ENCODE data around the gene SAV1.

Gene SAV1

DNA sequence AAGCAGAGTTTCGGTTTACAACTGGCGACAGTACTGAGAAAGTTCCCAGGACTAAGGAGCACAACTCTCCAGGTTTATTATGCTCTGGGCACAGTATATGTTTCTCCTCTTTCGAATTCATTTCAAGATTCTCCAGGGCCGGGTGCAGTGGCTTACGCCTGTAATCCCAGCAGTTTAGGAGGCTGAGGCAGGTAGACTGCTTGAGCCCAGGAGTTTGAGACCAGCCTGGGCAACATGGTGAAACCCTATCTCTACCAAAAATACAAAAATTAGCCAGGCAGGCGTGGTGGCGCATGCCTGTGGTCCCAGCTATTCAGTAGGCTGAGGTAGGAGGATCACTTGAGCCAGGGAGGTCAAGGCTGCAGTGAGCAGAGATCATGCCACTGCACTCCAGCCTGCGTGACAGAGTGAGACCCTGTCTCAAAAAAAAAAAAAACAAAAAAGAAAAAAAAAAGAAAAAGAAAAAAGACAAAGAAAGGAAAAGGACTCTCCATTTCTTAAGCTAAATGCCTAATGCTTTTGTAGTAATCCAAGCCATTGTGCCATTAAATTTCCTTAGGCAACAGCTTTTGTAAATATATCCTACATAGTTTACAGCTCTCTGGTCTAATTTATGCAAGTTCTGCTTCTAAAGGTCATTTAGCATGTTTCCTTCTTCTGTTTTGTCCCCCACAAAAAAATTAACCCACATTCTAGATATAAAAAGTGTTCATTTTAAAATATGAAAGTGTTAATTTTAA lies 73.4 kb downstream of the SAV1 start:
- Histone ChIP-seq H3K9me3 (ENCODE audit: control insufficient read depth, low read length) (no peaks in the 10 kb centered on the region), H3K79me2 (no peaks in the 10 kb centered on the region), H3K27me3 (ENCODE audit: control insufficient read depth, insufficient read depth, low read length) (no peaks in the 10 kb centered on the region), H2AFZ (no peak overlapping the region), H3K4me1 (no peaks in the 10 kb centered on the region), H3K36me3 (ENCODE audit: control insufficient read depth, insufficient read depth, low read length) (no peaks in the 10 kb centered on the region), H3K4me3 (ENCODE audit: low read depth, low read length) (no peak overlapping the region), H3K4me2 (ENCODE audit: low read length) (no peak overlapping the region), H3K9ac (no peak overlapping the region), H3K27ac (no peak overlapping the region)
- TF ChIP-seq, protein P1, sequence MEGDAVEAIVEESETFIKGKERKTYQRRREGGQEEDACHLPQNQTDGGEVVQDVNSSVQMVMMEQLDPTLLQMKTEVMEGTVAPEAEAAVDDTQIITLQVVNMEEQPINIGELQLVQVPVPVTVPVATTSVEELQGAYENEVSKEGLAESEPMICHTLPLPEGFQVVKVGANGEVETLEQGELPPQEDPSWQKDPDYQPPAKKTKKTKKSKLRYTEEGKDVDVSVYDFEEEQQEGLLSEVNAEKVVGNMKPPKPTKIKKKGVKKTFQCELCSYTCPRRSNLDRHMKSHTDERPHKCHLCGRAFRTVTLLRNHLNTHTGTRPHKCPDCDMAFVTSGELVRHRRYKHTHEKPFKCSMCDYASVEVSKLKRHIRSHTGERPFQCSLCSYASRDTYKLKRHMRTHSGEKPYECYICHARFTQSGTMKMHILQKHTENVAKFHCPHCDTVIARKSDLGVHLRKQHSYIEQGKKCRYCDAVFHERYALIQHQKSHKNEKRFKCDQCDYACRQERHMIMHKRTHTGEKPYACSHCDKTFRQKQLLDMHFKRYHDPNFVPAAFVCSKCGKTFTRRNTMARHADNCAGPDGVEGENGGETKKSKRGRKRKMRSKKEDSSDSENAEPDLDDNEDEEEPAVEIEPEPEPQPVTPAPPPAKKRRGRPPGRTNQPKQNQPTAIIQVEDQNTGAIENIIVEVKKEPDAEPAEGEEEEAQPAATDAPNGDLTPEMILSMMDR (IDR thresholded peaks at IDR 0.05) = no peak

- Histone ChIP-seq H3K4me2 (ENCODE audit: low read length) (no peak overlapping the region), H3K9me3 (ENCODE audit: control insufficient read depth, low read length) (no peaks in the 10 kb centered on the region), H3K9ac (no peak overlapping the region), H3K79me2 (no peaks in the 10 kb centered on the region), H3K27me3 (ENCODE audit: control insufficient read depth, insufficient read depth, low read length) (no peaks in the 10 kb centered on the region), H2AFZ (no peak overlapping the region), H3K4me1 (no peaks in the 10 kb centered on the region), H3K27ac (no peak overlapping the region), H3K36me3 (ENCODE audit: control insufficient read depth, insufficient read depth, low read length) (no peaks in the 10 kb centered on the region), H3K4me3 (ENCODE audit: low read depth, low read length) (no peak overlapping the region)
- TF ChIP-seq, protein P1 (IDR thresholded peaks at IDR 0.05) = no peak
These were observed 77.6 kb downstream of the SAV1 start for GRCh38 chr14:50590464-50590863.

All from parathyroid adenoma (tissue), 2 donors.